ENCODE results near the gene KBTBD4. TPM values are rescaled to one million over a fixed set of nuclear protein-coding genes. Genes with fewer than 3 reads are reported as not detected.

KBTBD4 gene
- total RNA-seq, 1 donor from 2014 or later = 11.1 TPM

DNA sequence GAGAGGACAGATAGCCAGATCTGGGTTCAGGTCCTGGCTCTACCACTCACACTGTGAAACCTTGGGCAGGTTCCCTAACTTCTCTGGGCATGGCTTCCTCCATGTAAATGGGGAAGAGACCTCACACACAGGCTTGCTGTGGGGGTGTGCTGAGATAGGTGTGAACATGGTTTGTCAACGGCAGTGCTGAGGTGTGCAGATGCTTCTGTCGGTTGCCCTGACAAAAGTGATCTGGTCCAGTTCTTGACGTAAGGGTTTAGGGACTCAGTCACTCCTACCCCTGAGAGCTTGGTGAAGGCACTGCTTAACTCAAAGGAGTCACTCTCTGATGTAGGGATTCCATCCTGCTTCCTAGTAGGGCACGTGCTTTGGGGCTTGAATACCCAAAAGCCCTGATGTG is 13.5 kb upstream of the KBTBD4 start:
- Mint-ChIP-seq H3K27me3 (ENCODE audit: unreplicated experiment) (peaks cover 25% of the 10 kb centered on the region), H3K27ac (ENCODE audit: unreplicated experiment) (no peak overlapping the region), H3K9me3 (ENCODE audit: unreplicated experiment) (no peaks in the 10 kb centered on the region), H3K4me1 (ENCODE audit: low read depth, unreplicated experiment) (peaks cover 7% of the 10 kb centered on the region), H3K36me3 (ENCODE audit: unreplicated experiment) (no peaks in the 10 kb centered on the region), H3K4me3 (ENCODE audit: unreplicated experiment) (no peak overlapping the region)
- TF ChIP-seq, protein P1, sequence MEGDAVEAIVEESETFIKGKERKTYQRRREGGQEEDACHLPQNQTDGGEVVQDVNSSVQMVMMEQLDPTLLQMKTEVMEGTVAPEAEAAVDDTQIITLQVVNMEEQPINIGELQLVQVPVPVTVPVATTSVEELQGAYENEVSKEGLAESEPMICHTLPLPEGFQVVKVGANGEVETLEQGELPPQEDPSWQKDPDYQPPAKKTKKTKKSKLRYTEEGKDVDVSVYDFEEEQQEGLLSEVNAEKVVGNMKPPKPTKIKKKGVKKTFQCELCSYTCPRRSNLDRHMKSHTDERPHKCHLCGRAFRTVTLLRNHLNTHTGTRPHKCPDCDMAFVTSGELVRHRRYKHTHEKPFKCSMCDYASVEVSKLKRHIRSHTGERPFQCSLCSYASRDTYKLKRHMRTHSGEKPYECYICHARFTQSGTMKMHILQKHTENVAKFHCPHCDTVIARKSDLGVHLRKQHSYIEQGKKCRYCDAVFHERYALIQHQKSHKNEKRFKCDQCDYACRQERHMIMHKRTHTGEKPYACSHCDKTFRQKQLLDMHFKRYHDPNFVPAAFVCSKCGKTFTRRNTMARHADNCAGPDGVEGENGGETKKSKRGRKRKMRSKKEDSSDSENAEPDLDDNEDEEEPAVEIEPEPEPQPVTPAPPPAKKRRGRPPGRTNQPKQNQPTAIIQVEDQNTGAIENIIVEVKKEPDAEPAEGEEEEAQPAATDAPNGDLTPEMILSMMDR (IDR thresholded peaks at IDR 0.05; ENCODE audit: partially characterized antibody, unreplicated experiment) = no peak
- no peak for DNase-seq

DNA sequence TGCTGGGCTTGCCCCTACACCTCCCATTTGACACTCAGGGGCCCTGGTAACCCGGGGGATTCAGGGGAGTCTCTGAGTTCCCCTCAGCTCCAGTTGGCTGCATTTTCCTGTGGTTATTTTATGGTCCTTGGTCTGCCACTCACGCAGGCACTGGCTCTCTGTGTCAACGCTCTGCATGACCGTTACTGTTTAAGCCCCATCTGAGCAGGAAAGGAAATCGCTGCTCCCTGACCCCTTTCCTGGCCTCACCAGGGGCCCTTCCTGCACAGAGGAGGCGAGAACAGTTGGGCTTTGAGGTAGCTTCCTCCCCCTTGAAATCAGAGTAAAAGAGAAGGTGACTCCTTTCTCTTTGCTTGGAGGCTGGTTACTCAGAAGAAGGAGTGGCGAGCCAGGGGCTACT is 13.0 kb upstream of the KBTBD4 start:
- Mint-ChIP-seq H3K4me1 (ENCODE audit: low read depth, unreplicated experiment) (peaks cover 7% of the 10 kb centered on the region), H3K9me3 (ENCODE audit: unreplicated experiment) (no peaks in the 10 kb centered on the region), H3K4me3 (ENCODE audit: unreplicated experiment) (no peak overlapping the region), H3K36me3 (ENCODE audit: unreplicated experiment) (no peaks in the 10 kb centered on the region), H3K27ac (ENCODE audit: unreplicated experiment) (no peak overlapping the region), H3K27me3 (ENCODE audit: unreplicated experiment) (peaks cover 25% of the 10 kb centered on the region)
- DNase-seq = no peak
- TF ChIP-seq, protein P1 (IDR thresholded peaks at IDR 0.05; ENCODE audit: partially characterized antibody, unreplicated experiment) = no peak

DNA sequence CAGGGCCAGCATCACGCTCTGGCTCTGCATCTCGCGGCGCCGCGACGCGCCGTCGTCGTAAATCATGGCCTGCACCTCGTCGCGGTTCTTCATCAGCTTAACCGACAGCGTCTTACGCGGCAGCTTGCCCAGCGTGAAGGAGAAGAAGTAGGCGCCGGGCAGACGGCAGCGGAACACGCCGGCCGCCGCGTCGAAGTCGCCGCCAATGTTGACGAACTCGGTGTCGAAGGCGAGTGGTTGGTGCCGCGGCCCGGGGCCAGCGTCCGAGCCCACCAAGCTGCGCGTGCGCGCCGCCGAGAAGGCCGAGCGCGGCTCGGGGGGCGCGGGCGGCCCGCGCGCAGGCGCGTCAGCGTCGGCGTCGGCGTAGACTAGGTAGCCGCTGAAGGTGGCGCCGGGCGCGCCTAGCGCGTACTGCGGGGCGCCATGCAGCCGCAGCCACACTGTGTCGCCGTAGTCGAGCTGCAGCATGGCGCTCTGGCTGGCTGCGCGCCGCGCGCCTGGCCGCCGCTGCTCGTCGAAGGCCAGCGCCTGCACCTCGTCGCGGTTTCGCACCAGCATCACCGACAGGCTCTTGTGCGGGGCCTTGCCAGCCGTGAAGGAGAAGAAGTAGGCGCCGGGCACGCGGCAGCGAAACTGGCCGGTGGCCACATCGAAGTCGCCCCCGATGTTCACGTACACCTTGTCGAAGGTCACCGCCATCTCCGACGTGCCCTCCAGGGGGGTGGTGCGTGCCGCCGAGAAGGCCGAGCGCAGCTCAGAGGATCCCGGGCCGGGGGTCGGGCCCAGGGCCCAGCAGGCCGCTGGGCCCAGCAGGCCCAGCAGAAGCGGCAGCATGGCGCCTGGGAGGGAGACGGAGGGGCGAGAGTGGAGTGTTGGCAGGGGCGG is 11.4 kb upstream of the KBTBD4 start:
- Mint-ChIP-seq H3K4me3 (ENCODE audit: unreplicated experiment) (peak overlapping the region; percentile 25), H3K36me3 (ENCODE audit: unreplicated experiment) (no peaks in the 10 kb centered on the region), H3K4me1 (ENCODE audit: low read depth, unreplicated experiment) (peaks cover 7% of the 10 kb centered on the region), H3K9me3 (ENCODE audit: unreplicated experiment) (peaks cover 2% of the 10 kb centered on the region), H3K27me3 (ENCODE audit: unreplicated experiment) (peaks cover 23% of the 10 kb centered on the region), H3K27ac (ENCODE audit: unreplicated experiment) (no peak overlapping the region)
- DNase-seq = peak; percentile 46
- TF ChIP-seq, protein P1 (IDR thresholded peaks at IDR 0.05; ENCODE audit: partially characterized antibody, unreplicated experiment) = no peak

DNA sequence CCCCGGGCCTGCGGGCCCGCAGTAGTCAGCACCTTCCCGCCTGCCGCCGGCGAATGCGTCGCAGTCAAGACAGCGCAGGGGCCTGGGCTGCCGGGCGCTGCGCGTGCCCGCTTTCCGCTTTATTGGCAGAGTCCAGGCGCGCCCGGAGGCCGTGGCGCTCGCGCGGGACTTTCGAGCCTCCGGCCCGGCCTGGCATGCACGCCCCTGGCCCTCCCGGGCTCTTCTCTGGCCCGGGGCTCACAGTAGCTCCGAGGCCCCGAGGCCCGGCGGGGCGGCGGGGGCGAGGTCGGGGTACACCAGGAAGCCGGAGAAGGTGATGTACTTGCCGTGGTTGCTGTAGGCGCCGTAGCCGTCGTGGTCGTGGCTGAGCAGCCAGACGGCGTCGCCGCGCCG is 10.8 kb upstream of the KBTBD4 start:
- Mint-ChIP-seq H3K4me1 (ENCODE audit: low read depth, unreplicated experiment) (peaks cover 5% of the 10 kb centered on the region), H3K9me3 (ENCODE audit: unreplicated experiment) (peaks cover 4% of the 10 kb centered on the region), H3K27me3 (ENCODE audit: unreplicated experiment) (peaks cover 21% of the 10 kb centered on the region), H3K36me3 (ENCODE audit: unreplicated experiment) (no peaks in the 10 kb centered on the region), H3K27ac (ENCODE audit: unreplicated experiment) (no peak overlapping the region), H3K4me3 (ENCODE audit: unreplicated experiment) (peak overlapping the region; percentile 25)
- TF ChIP-seq, protein P1 (IDR thresholded peaks at IDR 0.05; ENCODE audit: partially characterized antibody, unreplicated experiment) = no peak
- no peak for DNase-seq

DNA sequence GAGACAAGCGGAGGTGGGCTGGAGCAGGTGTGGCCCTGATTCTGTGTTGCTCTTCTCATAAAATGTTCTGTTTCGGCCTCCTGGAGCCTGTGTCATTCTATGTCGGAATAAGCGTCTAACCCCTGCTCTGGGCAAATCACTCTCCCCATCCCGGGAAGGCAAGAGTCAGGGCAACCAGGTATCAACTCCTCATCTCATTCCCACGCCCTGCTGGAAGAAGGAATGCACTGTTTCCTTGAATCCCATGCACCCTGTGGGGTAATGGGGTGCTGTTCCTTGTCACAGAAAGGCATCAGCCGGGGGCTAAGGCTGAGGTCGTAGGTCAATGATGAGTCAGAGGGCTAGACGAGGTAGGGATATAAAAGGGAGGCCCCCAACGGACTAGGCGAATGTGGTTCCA is 10.3 kb upstream of the KBTBD4 start:
- H3K27ac Mint-ChIP-seq (ENCODE audit: unreplicated experiment) = no peak overlapping the region
- peaks cover 22% of the 10 kb centered on the region for H3K27me3 Mint-ChIP-seq (ENCODE audit: unreplicated experiment)
- TF ChIP-seq, protein P1 (IDR thresholded peaks at IDR 0.05; ENCODE audit: partially characterized antibody, unreplicated experiment) = no peak
- H3K4me1 Mint-ChIP-seq (ENCODE audit: low read depth, unreplicated experiment) = peaks cover 2% of the 10 kb centered on the region
- peaks cover 4% of the 10 kb centered on the region for H3K9me3 Mint-ChIP-seq (ENCODE audit: unreplicated experiment)
- H3K4me3 Mint-ChIP-seq (ENCODE audit: unreplicated experiment) = no peak overlapping the region
- H3K36me3 Mint-ChIP-seq (ENCODE audit: unreplicated experiment) = no peaks in the 10 kb centered on the region
- no peak for DNase-seq
